SK-N-SH (cell line): ENCODE data around the gene ZNF747. TPM values are rescaled to one million over a fixed set of nuclear protein-coding genes. Genes with fewer than 3 reads are reported as not detected.

ENCODE experiments used
- CTCF ChIA-PET: fragments of 300-600, 350-600 bp; formaldehyde crosslinking; extraction: SDS; loops from one replicate; lab custom pipeline; 2021; lab: Yijun Ruan, JAX
- POLR2A ChIA-PET: fragments of 350-600 bp; sonication (Branson Sonifier 250); formaldehyde crosslinking; extraction: SDS; loops from one replicate; lab custom pipeline; 2020; ENCODE audit warnings: antibody characterized with exemption, inconsistent platforms; lab: Yijun Ruan, JAX
- DNase-seq: peaks from one replicate; pipeline ENCODE4 v3.0.0; 2012
- H2AFZ ChIP-seq: fragments of 200-600 bp; sonication (generic); 2 replicates; pipeline ENCODE4 v1.8.1; 2016; ENCODE audit warnings: antibody characterized with exemption, mild to moderate bottlenecking, low read depth
- H3F3A ChIP-seq: fragments of 200-600 bp; sonication (generic); replicated peaks from 2 replicates; pipeline ENCODE3; 2016; ENCODE audit warnings: antibody characterized with exemption, mild to moderate bottlenecking; ENCODE audit not compliant: insufficient read depth
- H3K27ac ChIP-seq, 2 experiments: fragments of 200-500 bp in 1 of 2; fragments of 200-600 bp in 1 of 2; sonication (Bioruptor generic) in 1 of 2; sonication (generic), shearing (Covaris generic) in 1 of 2; 2 replicates each; pipeline versions ENCODE4 v1.5.1 to v1.6.1; 2014 to 2016; ENCODE audit warnings: low read depth in 2 of 2, inconsistent platforms in 1 of 2, low read length in 1 of 2, mild to moderate bottlenecking in 1 of 2, mixed read lengths in 1 of 2
- H3K27me3 ChIP-seq: fragments of 200-600 bp; sonication (generic), shearing (Covaris generic); 2 replicates; pipeline ENCODE4 v1.6.1; 2016; ENCODE audit warnings: mixed run types; ENCODE audit not compliant: insufficient read depth
- H3K36me3 ChIP-seq, 2 experiments: fragments of 200-500 bp in 1 of 2; fragments of 200-600 bp in 1 of 2; sonication (Bioruptor generic) in 1 of 2; sonication (generic) in 1 of 2; replicated peaks in 1 of 2; 2 replicates each; pipeline versions ENCODE3 to v1.5.1; 2014 to 2016; ENCODE audit warnings: low read length in 1 of 2, mild to moderate bottlenecking in 1 of 2; ENCODE audit not compliant: insufficient read depth in 2 of 2, control insufficient read depth in 1 of 2
- H3K4me1 ChIP-seq, 2 experiments: fragments of 200-500 bp in 1 of 2; fragments of 200-600 bp in 1 of 2; sonication (Bioruptor generic) in 1 of 2; sonication (generic), shearing (Covaris generic) in 1 of 2; 2 replicates each; pipeline versions ENCODE4 v1.5.1 to v1.6.1; 2014 to 2016; ENCODE audit warnings: low read depth in 1 of 2, low read length in 1 of 2, mixed run types in 1 of 2; ENCODE audit not compliant: insufficient read depth in 2 of 2, control insufficient read depth in 1 of 2
- H3K4me2 ChIP-seq: fragments of 200-600 bp; sonication (generic), shearing (Covaris generic); 2 replicates; pipeline ENCODE4 v1.6.1; 2017; ENCODE audit warnings: mixed run types
- H3K4me3 ChIP-seq, 2 experiments: fragments of 200-500 bp in 1 of 2; fragments of 200-600 bp in 1 of 2; sonication (Bioruptor generic) in 1 of 2; sonication (generic), shearing (Covaris generic) in 1 of 2; 2 replicates each; pipeline versions ENCODE4 v1.5.1 to v1.8.1; 2014 to 2016; ENCODE audit warnings: low read depth in 2 of 2, inconsistent platforms in 1 of 2, low read length in 1 of 2, mild to moderate bottlenecking in 1 of 2, mixed read lengths in 1 of 2, moderate library complexity in 1 of 2
- H3K79me2 ChIP-seq: fragments of 200-600 bp; sonication (generic); 2 replicates; pipeline ENCODE4 v1.8.1; 2017; ENCODE audit warnings: mild to moderate bottlenecking; ENCODE audit not compliant: insufficient read depth
- H3K9ac ChIP-seq: fragments of 200-600 bp; sonication (generic); 2 replicates; pipeline ENCODE4 v1.6.1; 2017; ENCODE audit warnings: mixed run types
- H3K9me2 ChIP-seq: fragments of 200-600 bp; sonication (generic); 2 replicates; pipeline ENCODE4 v1.6.1; 2017; ENCODE audit warnings: mixed run types
- H3K9me3 ChIP-seq: fragments of 200-600 bp; sonication (generic); 2 replicates; pipeline ENCODE4 v1.6.1; 2017; ENCODE audit warnings: mixed run types, mild to moderate bottlenecking, moderate library complexity
- H4K20me1 ChIP-seq: fragments of 200-600 bp; sonication (generic); 2 replicates; pipeline ENCODE4 v1.6.1; 2017; ENCODE audit warnings: mild to moderate bottlenecking, mixed run types; ENCODE audit not compliant: insufficient read depth
- CHD2 ChIP-seq: fragments of 150-350 bp; IDR thresholded peaks from 2 replicates; pipeline ENCODE4 v1.6.1; 2018; ENCODE audit warnings: low read length; ENCODE audit not compliant: partially characterized antibody
- CTCF ChIP-seq: fragments of 200-600 bp; sonication (generic); IDR thresholded peaks from 2 replicates; pipeline ENCODE4 v1.6.1; 2017; ENCODE audit warnings: antibody characterized with exemption, mild to moderate bottlenecking, moderate library complexity
- FOXJ3 ChIP-seq: sonication (generic); formaldehyde crosslinking; IDR thresholded peaks from 2 replicates; pipeline ENCODE4 v1.5.1; 2020; ENCODE audit warnings: mild to moderate bottlenecking, missing genetic modification reagents
- FOXM1 ChIP-seq: IDR thresholded peaks from 2 replicates; pipeline ENCODE4 v1.4.0; 2012; ENCODE audit warnings: low read depth, mild to moderate bottlenecking
- MAX ChIP-seq: IDR thresholded peaks from 2 replicates; pipeline ENCODE4 v1.4.0; 2012; ENCODE audit warnings: low read depth
- MXI1 ChIP-seq: IDR thresholded peaks from 2 replicates; pipeline ENCODE4 v1.6.1; 2012; ENCODE audit warnings: mild to moderate bottlenecking, low read depth, low read length, improper control_type of control experiment
- NFIC ChIP-seq: IDR thresholded peaks from 2 replicates; pipeline ENCODE4 v1.4.0; 2012; ENCODE audit warnings: borderline replicate concordance
- NRF1 ChIP-seq: IDR thresholded peaks from 2 replicates; pipeline ENCODE4 v1.6.1; 2012; ENCODE audit warnings: low read depth, mild to moderate bottlenecking, low read length
- POLR2AphosphoS5 ChIP-seq: IDR thresholded peaks from 2 replicates; pipeline ENCODE4 v1.6.1; 2012; ENCODE audit warnings: low read depth, low read length
- RAD21 ChIP-seq: IDR thresholded peaks from 2 replicates; pipeline ENCODE4 v1.6.1; 2012; ENCODE audit warnings: mild to moderate bottlenecking, low read length
- SMC3 ChIP-seq: IDR thresholded peaks from 2 replicates; pipeline ENCODE4 v1.6.1; 2012; ENCODE audit warnings: low read depth, low read length, improper control_type of control experiment
- ZBTB33 ChIP-seq: IDR thresholded peaks from 2 replicates; pipeline ENCODE4 v1.4.0; 2012; ENCODE audit warnings: low read depth, borderline replicate concordance
- whole genome bisulfite sequencing: methylation state at CpG from one replicate; pipeline ENCODE4 v1.1.6; 2017; ENCODE audit warnings: low lambda C conversion rate; 5-methylcytosine and 5-hydroxymethylcytosine counted together
- polyA plus RNA-seq, 3 experiments: library from polyadenylated mRNA; depleted of rRNA; stranded (reverse); fragments of >200 nt; gene quantifications; 2 replicates each; pipeline ENCODE4 v1.2.3, GENCODE V29; 2012

The ZNF747 gene
- polyA plus RNA-seq, 1 of the 3 experiments (the other 2 are of a cell fraction), result 5.8 TPM

- peak overlapping the region; percentile 89 for H3K9ac ChIP-seq
Measured at GRCh38 chr16:30535777-30536190, 1.1 kb upstream of the ZNF747 start.

More at GRCh38 chr16:30535777-30536190, 1.1 kb upstream of the ZNF747 start:
- H2AFZ ChIP-seq, result peak overlapping the region; percentile 94
- H3K4me2 ChIP-seq, result peak overlapping the region; percentile 83
- peak overlapping the region; percentile 65 to 68 for H3K4me3 ChIP-seq
- H4K20me1 ChIP-seq, result no peaks in the 10 kb centered on the region
- H3K4me1 ChIP-seq, result peaks cover 8 to 17% of the 10 kb centered on the region in 2 experiments; a peak in 3 of 4 replicates
- TF ChIP-seq MAX (peak; percentile 76), POLR2AphosphoS5 (0 out of 2 replicates have a peak, but pooled peaks have one; percentile 18), CTCF (peak; percentile 45), FOXM1 (no peak), FOXJ3 (CRISPR knock-in tag) (no peak), ZBTB33 (no peak), NFIC (no peak), MXI1 (peak; percentile 66; the same call in 1 of the 2 replicates), RAD21 (peak; percentile 61), CHD2 (no peak), NRF1 (no peak; the same call in 1 of the 2 replicates), SMC3 (peak; percentile 32)
- CTCF ChIA-PET, result interaction anchor here (0.7 to 2.6 kb wide), 22 partner anchors 9 to 112 kb away, joined by 3 to 19 read pairs (median 4); partner anchors contain the start of genes DCTPP1, ZNF688, ZNF764 and ZNF785
- no peaks in the 10 kb centered on the region for H3K27me3 ChIP-seq
- DNase-seq, result peak; percentile 85
- no peaks in the 10 kb centered on the region for H3K9me3 ChIP-seq
- H3K79me2 ChIP-seq, result peaks cover 16% of the 10 kb centered on the region
- WGBS, result 75% methylated on average over 11 of the region's 12 CpGs
- peaks cover 10 to 11% of the 10 kb centered on the region in 2 experiments for H3K36me3 ChIP-seq
- POLR2A ChIA-PET, result interaction anchor here (0.6 to 2.8 kb wide), 13 partner anchors 9 to 192 kb away, joined by 3 to 47 read pairs (median 3); partner anchors contain the start of genes DCTPP1, FBRS, ZNF688 and ZNF764
- H3K27ac ChIP-seq, result peak overlapping the region in 1 of 2 experiments; percentile 91; a peak in 3 of 4 replicates
- H3F3A ChIP-seq, result peaks cover 7% of the 10 kb centered on the region
- H3K9me2 ChIP-seq, result no peaks in the 10 kb centered on the region
